ENCODE results near the gene WWTR1. TPM values are rescaled to one million over a fixed set of nuclear protein-coding genes. Genes with fewer than 3 reads are reported as not detected.

The WWTR1 gene
- total RNA-seq, 2 experiments from 2014 or later, result 0.22 to 0.30 TPM

DNA sequence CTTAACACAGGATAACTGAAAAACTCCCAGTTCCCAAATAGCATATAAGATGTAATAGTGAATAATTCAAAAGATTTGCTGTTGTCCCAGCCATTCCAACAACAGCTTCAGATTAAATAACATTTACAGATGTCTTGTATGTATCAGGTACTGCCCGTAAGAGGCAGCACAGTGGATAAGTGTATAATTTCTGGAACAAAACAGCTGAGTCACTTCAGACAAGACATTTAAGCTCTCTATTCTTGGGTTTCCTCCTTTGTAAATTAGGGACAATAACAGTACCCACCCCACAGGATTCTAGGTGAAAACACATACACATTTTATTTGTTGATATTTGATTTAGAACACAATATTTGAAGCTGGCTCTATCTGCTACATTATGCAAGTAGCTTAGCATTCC is 2.6 kb upstream of the WWTR1 start:
- POLR2A ChIA-PET, result no interaction called here
- ATAC-seq (ENCODE audit: poor library complexity) (no peak), DNase-seq (no peak)
- H3K4me1 ChIP-seq (ENCODE audit: insufficient read depth, low read length), result peaks cover 21% of the 10 kb centered on the region
- Mint-ChIP-seq H3K36me3 (ENCODE audit: low read depth) (no peaks in the 10 kb centered on the region), H3K9me3 (no peaks in the 10 kb centered on the region), H3K27ac (no peak overlapping the region), H3K27me3 (peaks cover 72% of the 10 kb centered on the region), H3K4me1 (ENCODE audit: low read depth) (peaks cover 11% of the 10 kb centered on the region), H3K4me3 (no peak overlapping the region)
- no peaks in the 10 kb centered on the region for H3K36me3 ChIP-seq (ENCODE audit: insufficient read depth, low read length)
- H3K27ac ChIP-seq (ENCODE audit: low read depth in 1 of 2, low read length in 2 of 2), result no peak overlapping the region
- CTCF ChIA-PET, result no interaction called here
- intact Hi-C loops (cut with DNase I, micrococcal nuclease), result no loop called here
- H3K9me3 ChIP-seq (ENCODE audit: control insufficient read depth in 1 of 2, insufficient read depth in 1 of 2, low read length in 2 of 2), result peaks cover 0 to 3% of the 10 kb centered on the region in 2 experiments
- TF ChIP-seq, protein P1, sequence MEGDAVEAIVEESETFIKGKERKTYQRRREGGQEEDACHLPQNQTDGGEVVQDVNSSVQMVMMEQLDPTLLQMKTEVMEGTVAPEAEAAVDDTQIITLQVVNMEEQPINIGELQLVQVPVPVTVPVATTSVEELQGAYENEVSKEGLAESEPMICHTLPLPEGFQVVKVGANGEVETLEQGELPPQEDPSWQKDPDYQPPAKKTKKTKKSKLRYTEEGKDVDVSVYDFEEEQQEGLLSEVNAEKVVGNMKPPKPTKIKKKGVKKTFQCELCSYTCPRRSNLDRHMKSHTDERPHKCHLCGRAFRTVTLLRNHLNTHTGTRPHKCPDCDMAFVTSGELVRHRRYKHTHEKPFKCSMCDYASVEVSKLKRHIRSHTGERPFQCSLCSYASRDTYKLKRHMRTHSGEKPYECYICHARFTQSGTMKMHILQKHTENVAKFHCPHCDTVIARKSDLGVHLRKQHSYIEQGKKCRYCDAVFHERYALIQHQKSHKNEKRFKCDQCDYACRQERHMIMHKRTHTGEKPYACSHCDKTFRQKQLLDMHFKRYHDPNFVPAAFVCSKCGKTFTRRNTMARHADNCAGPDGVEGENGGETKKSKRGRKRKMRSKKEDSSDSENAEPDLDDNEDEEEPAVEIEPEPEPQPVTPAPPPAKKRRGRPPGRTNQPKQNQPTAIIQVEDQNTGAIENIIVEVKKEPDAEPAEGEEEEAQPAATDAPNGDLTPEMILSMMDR (IDR thresholded peaks at IDR 0.05), result no peak
- H3K27me3 ChIP-seq (ENCODE audit: control insufficient read depth in 1 of 2, insufficient read depth in 2 of 2, low read length in 2 of 2), result peaks cover 28 to 49% of the 10 kb centered on the region in 2 experiments
- no peak overlapping the region for H3K4me3 ChIP-seq (ENCODE audit: low read length)

DNA sequence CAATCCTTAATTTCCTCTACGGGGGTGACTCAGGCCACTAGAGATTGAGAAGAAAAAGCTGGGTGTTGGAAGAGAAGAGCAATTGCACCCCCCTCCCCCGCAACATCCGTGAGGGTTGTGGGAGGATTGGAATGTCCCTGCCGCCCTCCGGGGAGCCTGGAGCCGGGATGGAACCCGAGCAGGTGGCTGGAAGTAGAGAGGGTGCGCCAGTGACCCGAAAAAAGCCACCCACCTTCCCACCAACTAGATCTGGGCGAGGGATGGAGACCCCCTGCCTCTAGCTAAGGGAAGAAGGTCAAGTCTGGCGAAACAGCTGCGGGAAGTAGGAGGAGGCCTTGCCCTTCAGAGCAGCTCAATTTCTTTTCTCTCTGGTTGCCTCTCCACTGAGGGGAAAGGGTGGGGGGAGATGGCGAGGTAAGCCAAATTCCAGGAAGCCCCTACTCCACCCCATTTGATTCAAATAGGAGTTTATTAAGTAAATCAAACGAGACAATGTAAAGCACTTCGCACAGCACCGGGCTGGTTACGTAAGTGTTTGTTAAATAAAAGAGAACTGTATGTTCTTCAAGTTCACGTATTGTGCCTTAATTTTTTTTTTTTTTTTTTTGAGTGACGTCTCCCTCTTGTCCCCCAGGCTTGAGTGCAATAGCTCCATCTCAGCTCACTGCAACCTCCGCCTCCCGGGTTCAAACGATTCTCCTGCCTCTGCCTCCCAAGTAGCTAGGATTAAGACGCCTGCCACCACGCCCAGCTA is 1.1 kb upstream of the WWTR1 start:
- Histone ChIP-seq H3K27me3 (ENCODE audit: control insufficient read depth in 1 of 2, insufficient read depth in 2 of 2, low read length in 2 of 2) (peaks cover 28 to 49% of the 10 kb centered on the region in 2 experiments), H3K27ac (ENCODE audit: low read depth in 1 of 2, low read length in 2 of 2) (no peak overlapping the region), H3K4me3 (ENCODE audit: low read length) (peak overlapping the region; percentile 69), H3K4me1 (ENCODE audit: insufficient read depth, low read length) (peaks cover 21% of the 10 kb centered on the region), H3K36me3 (ENCODE audit: insufficient read depth, low read length) (no peaks in the 10 kb centered on the region), H3K9me3 (ENCODE audit: control insufficient read depth in 1 of 2, insufficient read depth in 1 of 2, low read length in 2 of 2) (peaks cover 0 to 3% of the 10 kb centered on the region in 2 experiments)
- CTCF ChIA-PET, result no interaction called here
- Mint-ChIP-seq H3K4me3 (peak overlapping the region; percentile 82), H3K27ac (no peak overlapping the region), H3K36me3 (ENCODE audit: low read depth) (no peaks in the 10 kb centered on the region), H3K9me3 (no peaks in the 10 kb centered on the region), H3K27me3 (peaks cover 79% of the 10 kb centered on the region), H3K4me1 (ENCODE audit: low read depth) (peaks cover 11% of the 10 kb centered on the region)
- peak in 1 of 14 experiments; percentile 0 for DNase-seq
- intact Hi-C loops (cut with DNase I, micrococcal nuclease), result no loop called here
- POLR2A ChIA-PET, result interaction anchor here (1.4 kb wide), 1 partner anchor 12 kb away, joined by 4 read pairs; no protein-coding TSS in a partner anchor
- ATAC-seq (ENCODE audit: poor library complexity), result no peak
- TF ChIP-seq, protein P1 (IDR thresholded peaks at IDR 0.05), result no peak

DNA sequence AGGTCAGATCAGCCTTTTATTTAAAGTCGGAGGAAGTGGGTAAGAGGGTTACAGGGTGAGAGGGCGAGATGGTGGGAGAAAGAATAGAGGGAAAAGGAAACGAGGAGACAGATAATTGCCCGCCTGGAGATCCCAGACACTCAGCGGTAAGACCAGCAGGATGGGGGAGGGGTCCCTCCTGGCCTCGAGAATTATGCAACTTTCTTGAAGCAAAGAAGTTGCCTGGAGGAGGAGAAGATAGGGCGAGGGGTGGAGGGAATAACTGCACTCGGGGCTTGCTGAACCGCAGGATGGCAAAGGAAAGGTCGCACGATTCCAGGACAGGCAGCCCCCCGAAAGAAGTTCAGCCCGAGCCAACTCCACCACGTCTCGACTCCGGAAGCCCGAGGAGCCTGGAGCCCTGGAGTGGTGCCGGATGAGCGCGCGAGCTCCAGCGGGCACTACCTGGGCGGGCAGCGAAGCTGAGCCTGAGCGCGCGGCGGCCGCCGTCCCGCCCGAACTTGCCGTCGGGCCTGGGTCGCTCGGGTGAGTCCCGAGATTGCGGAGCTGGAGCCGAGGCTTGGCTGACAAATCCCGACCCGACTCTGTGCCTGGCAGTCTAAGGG is 402 bp downstream of the WWTR1 start:
- Mint-ChIP-seq H3K9me3 (no peaks in the 10 kb centered on the region), H3K27ac (no peak overlapping the region), H3K27me3 (peaks cover 73% of the 10 kb centered on the region), H3K4me1 (ENCODE audit: low read depth) (peaks cover 11% of the 10 kb centered on the region), H3K36me3 (ENCODE audit: low read depth) (no peaks in the 10 kb centered on the region), H3K4me3 (peak overlapping the region; percentile 85)
- H3K9me3 ChIP-seq (ENCODE audit: control insufficient read depth in 1 of 2, insufficient read depth in 1 of 2, low read length in 2 of 2), result peaks cover 0 to 3% of the 10 kb centered on the region in 2 experiments
- intact Hi-C loops (cut with DNase I, micrococcal nuclease), result no loop called here
- TF ChIP-seq, protein P1 (IDR thresholded peaks at IDR 0.05), result no peak
- no peak overlapping the region for H3K27ac ChIP-seq (ENCODE audit: low read depth in 1 of 2, low read length in 2 of 2)
- H3K36me3 ChIP-seq (ENCODE audit: insufficient read depth, low read length), result no peaks in the 10 kb centered on the region
- DNase-seq, result peak in 1 of 14 experiments; percentile 17
- ChIA-PET POLR2A (no interaction called here), CTCF (no interaction called here)
- peak; percentile 29 for ATAC-seq (ENCODE audit: poor library complexity)
- peaks cover 21% of the 10 kb centered on the region for H3K4me1 ChIP-seq (ENCODE audit: insufficient read depth, low read length)
- H3K27me3 ChIP-seq (ENCODE audit: control insufficient read depth in 1 of 2, insufficient read depth in 2 of 2, low read length in 2 of 2), result peaks cover 25 to 49% of the 10 kb centered on the region in 2 experiments
- peak overlapping the region; percentile 69 for H3K4me3 ChIP-seq (ENCODE audit: low read length)

Measured in CD4-positive, alpha-beta T cell (primary cell).